B cell (primary cell): ENCODE measurements around the gene PTPN20. TPM values are rescaled to one million over a fixed set of nuclear protein-coding genes. Genes with fewer than 3 reads are reported as not detected.

ENCODE experiments used
- ATAC-seq: fragments of 200-7000 bp; cut with Tn5 transposase; one replicate; pipeline ENCODE4 v1.10.0; 2021; ENCODE audit warnings: low read depth, mild to moderate bottlenecking, moderate number of reproducible peaks, moderate library complexity
- CTCF ChIA-PET: fragments of 350-600 bp; sonication (Branson Sonifier 250); formaldehyde crosslinking; loops from one replicate; lab custom pipeline; 2021; ENCODE audit warnings: antibody characterized with exemption, inconsistent platforms; lab: Charles Lee
- POLR2A ChIA-PET: fragments of 350-600 bp; sonication (Branson Sonifier 250); formaldehyde crosslinking; loops from one replicate; lab custom pipeline; 2021; ENCODE audit warnings: antibody characterized with exemption; lab: Charles Lee
- DNase-seq: peaks from one replicate; pipeline ENCODE4 v3.0.0; 2013
- H2AFZ ChIP-seq: 2 replicates; pipeline ENCODE4 v1.6.1; 2012; ENCODE audit warnings: mild to moderate bottlenecking, low read depth, low read length; ENCODE audit not compliant: insufficient read depth, poor library complexity, severe bottlenecking
- H3K27ac ChIP-seq, 2 donors: 1 replicate in 1 of 2; 2 replicates in 1 of 2; pipeline ENCODE4 v1.5.1; 2012 to 2013; ENCODE audit warnings: low read length in 2 of 2, mild to moderate bottlenecking in 2 of 2, moderate library complexity in 1 of 2
- H3K27me3 ChIP-seq, 4 experiments: fragments of 200-600 bp in 1 of 4; sonication (generic) in 1 of 4; replicated peaks in 1 of 4; 1 replicate in 2 of 4; 2 replicates in 2 of 4; pipeline versions ENCODE4 v1.6.1 to v1.7.0; 2013 to 2016; ENCODE audit warnings: low read length in 3 of 4, mild to moderate bottlenecking in 2 of 4, mixed read lengths in 1 of 4, moderate library complexity in 1 of 4; ENCODE audit not compliant: insufficient read depth in 4 of 4, control insufficient read depth in 3 of 4; ENCODE audit errors: control extremely low read depth in 1 of 4
- H3K36me3 ChIP-seq, 2 experiments: replicated peaks in 1 of 2; 1 replicate in 1 of 2; 2 replicates in 1 of 2; pipeline versions ENCODE4 v1.6.1 to v1.7.1; 2013; ENCODE audit warnings: low read length in 1 of 2; ENCODE audit not compliant: insufficient read depth in 2 of 2, control insufficient read depth in 1 of 2; ENCODE audit errors: control extremely low read depth in 1 of 2, extremely low read depth in 1 of 2
- H3K4me1 ChIP-seq, 2 donors: fragments of 200-600 bp in 1 of 2; sonication (generic) in 1 of 2; 1 replicate in 1 of 2; 2 replicates in 1 of 2; pipeline versions ENCODE4 v1.5.1 to v1.6.1; 2013 to 2017; ENCODE audit warnings: low read length in 2 of 2; ENCODE audit not compliant: control insufficient read depth in 2 of 2, insufficient read depth in 2 of 2
- H3K4me2 ChIP-seq: replicated peaks from 2 replicates; pipeline ENCODE3; 2012; ENCODE audit warnings: mild to moderate bottlenecking, low read depth, low read length; ENCODE audit not compliant: poor library complexity, severe bottlenecking
- H3K4me3 ChIP-seq, 5 experiments: fragments of 200-600 bp in 1 of 5; sonication (generic) in 1 of 5; 1 replicate in 3 of 5; 2 replicates in 2 of 5; pipeline versions ENCODE4 v1.5.1 to v1.7.0; 2011 to 2016; ENCODE audit warnings: low read length in 4 of 5, mild to moderate bottlenecking in 4 of 5, low read depth in 2 of 5, control low read depth in 1 of 5, moderate library complexity in 1 of 5; ENCODE audit not compliant: insufficient read depth in 1 of 5; ENCODE audit errors: control extremely low read depth in 1 of 5, extremely low read depth in 1 of 5
- H3K79me2 ChIP-seq: fragments of 200-600 bp; sonication (generic); one replicate; pipeline ENCODE4 v1.6.0; 2016; ENCODE audit warnings: low read length; ENCODE audit not compliant: control insufficient read depth, insufficient read depth
- H3K9ac ChIP-seq: fragments of 200-600 bp; sonication (generic); 2 replicates; pipeline ENCODE4 v1.6.1; 2017; ENCODE audit warnings: mild to moderate bottlenecking, low read length, moderate library complexity
- H3K9me3 ChIP-seq, 3 donors: one replicate each; pipeline versions ENCODE4 v1.6.1 to v1.7.1; 2013; ENCODE audit warnings: low read length in 2 of 3; ENCODE audit not compliant: control insufficient read depth in 2 of 3, insufficient read depth in 1 of 3; ENCODE audit errors: control extremely low read depth in 1 of 3
- H4K20me1 ChIP-seq: 2 replicates; pipeline ENCODE4 v1.6.0; 2012; ENCODE audit warnings: mild to moderate bottlenecking, low read length; ENCODE audit not compliant: insufficient read depth, control insufficient read depth, poor library complexity, severe bottlenecking
- H3K27ac Mint-ChIP-seq: one replicate; pipeline ENCODE4 v1.8.0; 2021; ENCODE audit warnings: mixed read lengths
- H3K27me3 Mint-ChIP-seq: one replicate; pipeline ENCODE4 v1.8.0; 2021; ENCODE audit warnings: mixed read lengths
- H3K4me1 Mint-ChIP-seq: one replicate; pipeline ENCODE4 v1.8.0; 2021; ENCODE audit warnings: mixed read lengths
- H3K4me3 Mint-ChIP-seq: one replicate; pipeline ENCODE4 v1.8.0; 2021; ENCODE audit warnings: mixed read lengths
- H3K9me3 Mint-ChIP-seq: one replicate; pipeline ENCODE4 v1.8.0; 2022; ENCODE audit warnings: mixed read lengths; ENCODE audit not compliant: insufficient read depth
- CTCF ChIP-seq: fragments of 200-600 bp; IDR thresholded peaks from one replicate; pipeline ENCODE4 v1.8.0; 2022; ENCODE audit warnings: antibody characterized with exemption, mild to moderate bottlenecking
- EZH2 ChIP-seq: IDR thresholded peaks from 2 replicates; pipeline ENCODE4 v1.6.1; 2012; ENCODE audit warnings: borderline replicate concordance, low read depth, mild to moderate bottlenecking, moderate library complexity, low read length; ENCODE audit not compliant: insufficient read depth, poor library complexity, severe bottlenecking
- WGBS: methylation state at CpG from one replicate; pipeline ENCODE4 v1.1.5; 2013; ENCODE audit warnings: missing lambda C conversion rate; ENCODE audit not compliant: insufficient coverage; 5-methylcytosine and 5-hydroxymethylcytosine counted together
- intact Hi-C: fragments of 100-400 bp; cut with micrococcal nuclease; formaldehyde crosslinking; loops from one replicate; pipeline ENCODE4 v1.10.0; 2022
- polyA plus RNA-seq: library from polyadenylated mRNA; depleted of rRNA; stranded (reverse); fragments of >200 nt; gene quantifications from 2 replicates; pipeline ENCODE4 v1.2.3, GENCODE V29; 2012
- total RNA-seq, 2 donors: library from RNA; stranded (reverse); fragments of 120-200 nt in 1 of 2; gene quantifications; 1 replicate in 1 of 2; 2 replicates in 1 of 2; pipeline versions ENCODE4 v1.2.3 to v1.2.4, GENCODE V29; 2013 to 2022

Gene PTPN20
- total and polyA plus RNA-seq, 2 donors (not counting 1 experiment from before 2014, with no cell fraction given): 0.24 to 4.2 TPM

- ATAC-seq: no peak
- peaks cover 27% of the 10 kb centered on the region for H3K27me3 Mint-ChIP-seq
- POLR2A ChIA-PET: no interaction called here
These were observed 98.1 kb downstream of the PTPN20 start for GRCh38 chr10:47009215-47009838.

More at GRCh38 chr10:47009215-47009838, 98.1 kb downstream of the PTPN20 start:
- CTCF ChIA-PET: interaction anchor here (0.9 kb wide), 1 partner anchor 15 kb away, joined by 3 read pairs; no protein-coding TSS in a partner anchor
- Histone ChIP-seq H3K27ac (no peak overlapping the region), H3K79me2 (no peaks in the 10 kb centered on the region), H2AFZ (no peak overlapping the region), H3K4me3 (no peak overlapping the region), H3K4me1 (no peaks in the 10 kb centered on the region), H3K9me3 (no peaks in the 10 kb centered on the region), H3K36me3 (no peaks in the 10 kb centered on the region), H3K4me2 (no peak overlapping the region), H4K20me1 (no peaks in the 10 kb centered on the region), H3K9ac (no peak overlapping the region), H3K27me3 (peaks cover 0 to 5% (median 0%) of the 10 kb centered on the region in 4 experiments)
- no peak overlapping the region for H3K27ac Mint-ChIP-seq
- intact Hi-C loops: no loop called here
- H3K9me3 Mint-ChIP-seq: no peaks in the 10 kb centered on the region
- H3K4me3 Mint-ChIP-seq: no peak overlapping the region
- DNase-seq: no peak
- WGBS: 81% methylated on average over 6 of the region's 7 CpGs
- TF ChIP-seq EZH2 (no peak), CTCF (no peak)
- H3K4me1 Mint-ChIP-seq: no peaks in the 10 kb centered on the region
